Myometrial cell (primary cell): Measurements from ENCODE around the gene RPL10L. TPM values are rescaled to one million over a fixed set of nuclear protein-coding genes. Genes with fewer than 3 reads are reported as not detected.

ENCODE experiments used
- total RNA-seq: library from RNA; depleted of rRNA; stranded (reverse); fragments of >200 nt; gene quantifications from 2 replicates; pipeline ENCODE4 v1.2.3, GENCODE V29; 2015

Gene RPL10L
- not detected in 2 replicates for total RNA-seq

DNA sequence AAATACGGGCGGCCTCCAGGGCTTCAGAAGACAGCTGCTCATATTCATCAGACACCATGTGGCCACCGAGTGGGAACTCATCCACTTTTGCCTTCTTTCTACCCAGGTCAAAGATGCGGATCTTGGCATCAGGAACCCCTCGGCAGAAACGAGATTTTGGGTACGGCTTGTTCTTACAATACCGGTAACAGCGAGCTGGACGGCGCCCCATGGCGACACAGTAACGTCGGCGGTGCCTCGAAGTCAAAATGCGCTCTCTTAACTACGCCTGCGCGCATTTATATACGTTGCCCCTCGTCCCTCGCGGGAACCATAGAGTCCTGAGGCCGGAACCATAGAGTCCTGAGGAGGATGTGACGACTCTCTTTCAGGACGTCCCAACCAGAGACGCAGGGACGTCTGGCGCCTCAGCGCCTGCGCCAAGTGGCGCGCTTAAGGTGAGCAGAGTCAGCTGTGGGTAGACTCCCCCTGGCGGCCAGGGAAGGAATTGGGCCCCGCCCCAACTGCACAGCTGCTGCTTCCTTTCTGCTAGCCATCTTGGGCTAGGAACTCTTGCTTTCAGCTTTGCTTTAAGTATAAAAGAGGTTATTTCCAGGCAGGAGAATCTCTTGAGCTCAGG lies at the start of gene RPL10L:
Gene RPL10L (minus strand): TSS at position 256 of the 619 bp plus-strand sequence. CDS start 45 bp downstream, at position 211.

